Ishikawa (cell line): Measurements from ENCODE around the gene TMEM221.

Experiments used
- CEBPB ChIP-seq: IDR thresholded peaks from 2 replicates; pipeline ENCODE4 v1.6.1; 2012
- CREB1 ChIP-seq: IDR thresholded peaks from 2 replicates; pipeline ENCODE4 v1.6.1; 2012; ENCODE audit warnings: low read depth
- EGR1 ChIP-seq: IDR thresholded peaks from 2 replicates; pipeline ENCODE4 v1.6.1; 2012
- EP300 ChIP-seq: IDR thresholded peaks from 2 replicates; pipeline ENCODE4 v1.6.1; 2012; ENCODE audit warnings: borderline replicate concordance
- FOXM1 ChIP-seq: IDR thresholded peaks from 2 replicates; pipeline ENCODE4 v1.6.1; 2012; ENCODE audit warnings: low read depth, borderline replicate concordance
- NFIC ChIP-seq: IDR thresholded peaks from 2 replicates; pipeline ENCODE4 v1.6.1; 2012
- RAD21 ChIP-seq: IDR thresholded peaks from 2 replicates; pipeline ENCODE4 v1.6.1; 2012; ENCODE audit warnings: low read depth
- TAF1 ChIP-seq: IDR thresholded peaks from 2 replicates; pipeline ENCODE4 v1.6.1; 2012; ENCODE audit warnings: low read depth, mild to moderate bottlenecking
- TCF12 ChIP-seq: IDR thresholded peaks from 2 replicates; pipeline ENCODE4 v1.6.1; 2012; ENCODE audit warnings: low read depth
- TEAD4 ChIP-seq: IDR thresholded peaks from 2 replicates; pipeline ENCODE4 v1.6.1; 2012
- USF1 ChIP-seq: IDR thresholded peaks from 2 replicates; pipeline ENCODE4 v1.6.1; 2012
- YY1 ChIP-seq: IDR thresholded peaks from 2 replicates; pipeline ENCODE4 v1.6.1; 2012; ENCODE audit warnings: low read depth
- ZBTB7A ChIP-seq: IDR thresholded peaks from 2 replicates; pipeline ENCODE4 v1.6.1; 2012; ENCODE audit warnings: low read depth
- TF ChIP-seq, protein P1 (sequence below): IDR thresholded peaks from 2 replicates; pipeline ENCODE4 v1.6.1; 2012; ENCODE audit warnings: low read depth, mild to moderate bottlenecking
- TF ChIP-seq, protein P2 (sequence below): IDR thresholded peaks from 2 replicates; pipeline ENCODE4 v1.6.1; 2012

Gene TMEM221

DNA sequence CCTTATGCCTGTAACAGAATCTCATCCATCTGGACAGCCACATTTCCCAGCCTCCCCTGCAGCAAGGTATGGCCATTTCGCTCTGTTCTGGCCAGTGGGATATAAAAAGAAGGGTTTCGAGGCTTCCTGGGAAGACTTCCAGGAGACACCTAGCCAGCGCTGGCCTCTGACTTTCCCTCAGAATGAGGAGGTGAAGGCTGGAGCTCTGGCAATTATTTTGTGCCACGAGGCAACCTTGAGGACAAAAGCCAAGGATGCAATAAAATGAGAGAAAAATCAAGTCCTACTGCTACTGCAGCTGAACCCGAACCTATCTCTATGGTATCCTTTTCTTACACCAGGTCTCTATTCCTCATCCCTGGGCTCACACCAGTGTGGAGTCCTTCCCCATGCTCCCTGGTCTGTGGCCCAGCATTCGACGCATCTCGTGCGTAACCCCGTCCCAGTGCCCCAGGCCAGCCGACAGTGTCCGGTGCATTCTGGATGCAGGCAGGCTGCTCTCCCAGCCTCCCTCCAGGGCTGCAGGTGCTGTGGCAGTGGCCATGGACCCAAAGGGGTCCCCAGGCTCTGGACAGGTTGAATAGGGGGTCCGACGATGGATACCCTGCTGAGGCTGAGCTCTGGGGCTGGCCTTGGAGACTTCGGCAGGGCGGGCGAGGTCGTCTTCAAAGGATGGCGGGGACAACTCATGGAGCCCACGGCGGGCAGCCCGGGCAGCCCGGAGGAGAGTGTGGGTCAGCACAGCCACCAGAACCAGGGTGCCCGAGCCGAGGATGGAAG lies 12.2 kb downstream of the TMEM221 start:
- TF ChIP-seq FOXM1 = no peak
- no peak for TF ChIP-seq CREB1
- TF ChIP-seq EP300 = no peak
- no peak for TF ChIP-seq TAF1
- no peak for TF ChIP-seq TEAD4
- TF ChIP-seq RAD21 = no peak
- TF ChIP-seq, protein P1, sequence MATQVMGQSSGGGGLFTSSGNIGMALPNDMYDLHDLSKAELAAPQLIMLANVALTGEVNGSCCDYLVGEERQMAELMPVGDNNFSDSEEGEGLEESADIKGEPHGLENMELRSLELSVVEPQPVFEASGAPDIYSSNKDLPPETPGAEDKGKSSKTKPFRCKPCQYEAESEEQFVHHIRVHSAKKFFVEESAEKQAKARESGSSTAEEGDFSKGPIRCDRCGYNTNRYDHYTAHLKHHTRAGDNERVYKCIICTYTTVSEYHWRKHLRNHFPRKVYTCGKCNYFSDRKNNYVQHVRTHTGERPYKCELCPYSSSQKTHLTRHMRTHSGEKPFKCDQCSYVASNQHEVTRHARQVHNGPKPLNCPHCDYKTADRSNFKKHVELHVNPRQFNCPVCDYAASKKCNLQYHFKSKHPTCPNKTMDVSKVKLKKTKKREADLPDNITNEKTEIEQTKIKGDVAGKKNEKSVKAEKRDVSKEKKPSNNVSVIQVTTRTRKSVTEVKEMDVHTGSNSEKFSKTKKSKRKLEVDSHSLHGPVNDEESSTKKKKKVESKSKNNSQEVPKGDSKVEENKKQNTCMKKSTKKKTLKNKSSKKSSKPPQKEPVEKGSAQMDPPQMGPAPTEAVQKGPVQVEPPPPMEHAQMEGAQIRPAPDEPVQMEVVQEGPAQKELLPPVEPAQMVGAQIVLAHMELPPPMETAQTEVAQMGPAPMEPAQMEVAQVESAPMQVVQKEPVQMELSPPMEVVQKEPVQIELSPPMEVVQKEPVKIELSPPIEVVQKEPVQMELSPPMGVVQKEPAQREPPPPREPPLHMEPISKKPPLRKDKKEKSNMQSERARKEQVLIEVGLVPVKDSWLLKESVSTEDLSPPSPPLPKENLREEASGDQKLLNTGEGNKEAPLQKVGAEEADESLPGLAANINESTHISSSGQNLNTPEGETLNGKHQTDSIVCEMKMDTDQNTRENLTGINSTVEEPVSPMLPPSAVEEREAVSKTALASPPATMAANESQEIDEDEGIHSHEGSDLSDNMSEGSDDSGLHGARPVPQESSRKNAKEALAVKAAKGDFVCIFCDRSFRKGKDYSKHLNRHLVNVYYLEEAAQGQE = no peak
- no peak for TF ChIP-seq EGR1
- no peak for TF ChIP-seq ZBTB7A
- no peak for TF ChIP-seq CEBPB
- TF ChIP-seq NFIC = no peak
- TF ChIP-seq, protein P2, sequence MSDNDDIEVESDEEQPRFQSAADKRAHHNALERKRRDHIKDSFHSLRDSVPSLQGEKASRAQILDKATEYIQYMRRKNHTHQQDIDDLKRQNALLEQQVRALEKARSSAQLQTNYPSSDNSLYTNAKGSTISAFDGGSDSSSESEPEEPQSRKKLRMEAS = no peak

- no peak for TF ChIP-seq TAF1
- no peak for TF ChIP-seq EGR1
- TF ChIP-seq ZBTB7A = no peak
- no peak for TF ChIP-seq USF1
- no peak for TF ChIP-seq RAD21
- TF ChIP-seq CEBPB = no peak
- TF ChIP-seq TEAD4 = no peak
- TF ChIP-seq NFIC = no peak
These were observed 13.2 kb downstream of the TMEM221 start for GRCh38 chr19:17435218-17435617.

DNA sequence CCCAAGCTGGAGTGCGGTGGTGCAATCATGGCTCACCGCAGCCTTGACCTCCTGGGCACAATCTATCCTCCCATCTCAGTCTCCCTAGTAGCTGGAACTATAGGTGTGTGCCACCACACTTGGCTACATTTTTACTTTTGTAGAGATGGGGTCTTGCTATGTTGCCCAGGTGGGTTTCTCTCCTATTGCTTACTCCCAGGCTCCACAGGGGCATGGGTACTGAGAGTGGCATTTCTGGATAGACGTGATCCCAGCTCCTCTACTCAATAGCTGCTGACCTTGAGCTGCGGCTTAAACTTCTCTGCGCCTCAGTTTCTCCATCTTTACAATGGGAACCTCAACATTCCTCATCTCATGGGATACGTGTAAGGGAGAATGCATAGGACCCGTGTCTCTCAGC lies 17.1 kb downstream of the TMEM221 start:
- TF ChIP-seq TEAD4 (no peak), RAD21 (no peak), ZBTB7A (no peak), EP300 (no peak), TAF1 (no peak), YY1 (no peak)

- no peak for TF ChIP-seq YY1
- TF ChIP-seq NFIC = peak; percentile 86
- TF ChIP-seq CEBPB = 0 out of 2 replicates have a peak, but pooled peaks have one; percentile 1
- peak; percentile 79 for TF ChIP-seq TCF12
- TF ChIP-seq EGR1 = no peak
- peak; percentile 40 for TF ChIP-seq TEAD4
- TF ChIP-seq EP300 = peak; percentile 71
These were observed 18.8 kb downstream of the TMEM221 start for GRCh38 chr19:17429641-17430113.

GRCh38 chr19:17424743-17425365 lies 23.6 kb downstream of the TMEM221 start:
- peak; percentile 65; the same call in 1 of the 2 replicates for TF ChIP-seq NFIC
- TF ChIP-seq TAF1 = no peak
- no peak for TF ChIP-seq TCF12
- TF ChIP-seq RAD21 = peak; percentile 67
- peak; percentile 76 for TF ChIP-seq EGR1
- 0 out of 2 replicates have a peak, but pooled peaks have one; percentile 47 for TF ChIP-seq ZBTB7A
- TF ChIP-seq, protein P1 = no peak
- no peak for TF ChIP-seq YY1

DNA sequence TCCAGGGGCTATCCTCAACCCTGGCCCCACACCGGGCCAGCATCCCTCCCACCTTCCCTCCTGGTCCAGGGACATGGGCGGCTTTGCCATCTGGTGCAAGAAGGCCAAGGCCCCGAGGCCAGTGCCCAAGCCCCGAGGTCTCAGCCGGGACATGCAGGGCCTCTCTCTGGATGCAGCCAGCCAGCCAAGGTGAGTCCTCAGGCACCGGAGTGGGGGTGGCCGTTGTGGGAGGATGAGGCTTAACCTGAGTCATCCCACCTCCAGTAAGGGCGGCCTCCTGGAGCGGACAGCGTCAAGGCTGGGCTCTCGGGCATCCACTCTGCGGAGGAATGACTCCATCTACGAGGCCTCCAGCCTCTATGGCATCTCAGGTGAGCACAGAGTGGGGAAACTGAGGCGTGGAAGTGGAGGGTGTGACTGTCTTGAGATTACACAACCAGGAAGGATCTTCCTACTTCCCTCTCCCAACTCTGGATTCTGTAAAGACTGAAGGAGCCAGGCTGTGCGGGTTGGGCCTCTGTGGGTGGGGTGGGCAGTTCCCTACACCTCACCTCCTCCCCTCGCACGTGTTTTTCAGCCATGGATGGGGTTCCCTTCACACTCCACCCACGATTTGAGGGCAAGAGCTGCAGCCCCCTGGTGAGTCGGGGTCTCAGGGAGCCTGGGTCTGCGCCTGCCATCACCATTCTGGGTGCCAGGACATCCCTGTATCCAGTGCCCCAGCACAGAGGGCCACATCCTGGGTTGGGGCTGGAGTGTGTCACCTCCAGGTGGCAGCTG lies 24.8 kb downstream of the TMEM221 start:
- TF ChIP-seq TEAD4 = no peak
- no peak for TF ChIP-seq TAF1
- TF ChIP-seq TCF12 = no peak
- TF ChIP-seq RAD21 = no peak
- TF ChIP-seq USF1 = no peak
- no peak for TF ChIP-seq FOXM1
- no peak for TF ChIP-seq ZBTB7A
- TF ChIP-seq YY1 = no peak
